Esophagus (tissue), 2 donors: ENCODE results near the gene TMEM170B. TPM values are rescaled to one million over a fixed set of nuclear protein-coding genes. Genes with fewer than 3 reads are reported as not detected.

Experiments
- H3K27ac ChIP-seq, 2 donors: one replicate each; pipeline ENCODE4 v1.5.1; 2013; ENCODE audit warnings: low read depth in 2 of 2, mild to moderate bottlenecking in 2 of 2, inconsistent platforms in 1 of 2, low read length in 1 of 2, moderate library complexity in 1 of 2
- H3K27me3 ChIP-seq, 2 donors: one replicate each; pipeline ENCODE4 v1.6.1; 2013; ENCODE audit warnings: low read length in 2 of 2, control low read depth in 1 of 2, mild to moderate bottlenecking in 1 of 2; ENCODE audit not compliant: insufficient read depth in 2 of 2, control insufficient read depth in 1 of 2
- H3K36me3 ChIP-seq, 2 donors: one replicate each; pipeline ENCODE4 v1.6.1; 2013; ENCODE audit warnings: low read length in 1 of 2; ENCODE audit not compliant: control insufficient read depth in 2 of 2, insufficient read depth in 2 of 2
- H3K4me1 ChIP-seq, 2 donors: one replicate each; pipeline ENCODE4 v1.6.1; 2013; ENCODE audit warnings: low read length in 1 of 2; ENCODE audit not compliant: control insufficient read depth in 2 of 2, insufficient read depth in 2 of 2
- H3K4me3 ChIP-seq, 2 donors: one replicate each; pipeline ENCODE4 v1.5.1; 2013; ENCODE audit warnings: low read length in 2 of 2, mild to moderate bottlenecking in 2 of 2, low read depth in 1 of 2, moderate library complexity in 1 of 2
- H3K9me3 ChIP-seq, 2 donors: one replicate each; pipeline ENCODE4 v1.6.1; 2013; ENCODE audit warnings: mild to moderate bottlenecking in 2 of 2, low read depth in 1 of 2, low read length in 1 of 2, moderate library complexity in 1 of 2; ENCODE audit not compliant: control insufficient read depth in 2 of 2, insufficient read depth in 1 of 2
- WGBS, 2 donors: extraction: QIAGEN DNeasy Blood & Tissue Kit; methylation state at CpG; one replicate each; pipeline ENCODE4 v1.1.7; 2013; 5-methylcytosine and 5-hydroxymethylcytosine counted together
- polyA plus RNA-seq, 2 donors: library from polyadenylated mRNA; stranded (reverse); fragments of 200-250 nt; gene quantifications; one replicate each; pipeline ENCODE4 v1.2.3, GENCODE V29; 2013
- donor health status: healthy with polysubstance abuse.
- donor health status: Bipolar disorder and iron deficiency.

Gene TMEM170B, protein sequence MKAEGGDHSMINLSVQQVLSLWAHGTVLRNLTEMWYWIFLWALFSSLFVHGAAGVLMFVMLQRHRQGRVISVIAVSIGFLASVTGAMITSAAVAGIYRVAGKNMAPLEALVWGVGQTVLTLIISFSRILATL
- polyA plus RNA-seq, result under 1 TPM; 0.22 to 0.41 TPM

DNA sequence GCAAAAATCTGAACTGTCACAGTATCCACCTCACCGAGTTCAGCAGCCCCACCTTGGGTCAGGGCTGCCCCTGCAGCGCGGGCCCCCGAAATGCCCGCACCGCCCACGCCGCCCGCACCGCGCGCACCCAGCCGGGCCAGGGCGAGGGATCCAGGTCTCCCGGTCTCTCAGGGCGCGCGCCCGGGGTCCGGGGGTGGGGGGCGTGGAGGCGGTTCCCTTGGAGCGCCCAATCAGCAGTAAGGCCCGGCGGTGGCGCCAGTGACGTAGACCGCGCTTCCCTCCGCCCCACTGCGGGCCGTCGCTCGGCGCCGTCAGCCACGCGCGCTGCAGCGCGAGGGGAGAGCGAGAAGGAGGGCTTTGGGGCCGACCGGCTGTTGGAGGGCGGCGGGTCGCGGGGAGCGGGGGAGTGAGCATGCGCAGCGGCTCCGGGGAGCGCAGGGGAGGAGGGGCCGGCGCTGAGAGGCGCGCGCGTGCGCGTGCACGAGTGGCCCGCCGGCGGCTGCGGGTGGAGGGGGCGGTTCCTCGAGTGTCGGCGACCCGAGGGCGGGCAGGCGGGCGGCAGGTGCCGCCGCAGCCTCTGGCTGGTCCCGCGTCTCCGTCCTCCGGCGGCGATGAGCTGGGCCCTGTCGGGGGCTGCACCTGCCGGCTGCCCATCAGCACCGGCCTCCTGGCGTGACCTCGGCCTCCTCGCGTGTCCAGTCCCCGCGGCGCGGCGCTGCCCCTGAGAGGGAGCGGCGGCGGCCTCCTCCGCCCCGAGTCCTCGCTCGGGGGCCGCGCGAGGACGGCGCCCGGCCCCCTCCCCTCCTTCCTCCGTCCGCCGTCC, at the start of gene TMEM170B:
TSS of gene TMEM170B (plus strand) at position 521 of the 823 bp plus-strand sequence. CDS start 529 bp downstream, outside the sequence.
- WGBS, 2 donors, result 0 to 1% methylated on average over 70 to 110 of the region's 110 CpGs
- no peaks in the 10 kb centered on the region for H3K36me3 ChIP-seq

DNA sequence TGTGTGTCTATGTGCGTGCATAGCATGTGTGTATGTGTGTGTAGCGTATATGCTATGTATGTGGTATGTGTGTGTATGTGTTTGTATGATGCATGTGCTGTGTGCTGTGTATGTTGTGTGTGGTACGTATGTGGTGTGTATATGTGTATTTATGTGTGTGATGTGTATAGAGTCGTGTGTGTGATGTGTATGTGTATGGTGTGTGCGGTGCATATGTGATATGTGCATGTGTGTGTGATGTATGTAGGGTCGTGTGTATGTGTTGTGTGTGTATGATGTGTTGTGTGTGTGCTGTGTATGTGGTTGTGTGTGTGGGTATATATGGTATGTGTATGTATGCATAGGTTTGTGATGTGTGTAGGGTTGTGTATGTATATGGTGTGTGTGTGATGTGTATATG, 46.6 kb upstream of the TMEM170B start:
- WGBS, 2 donors, result 61 to 90% methylated on average over 6 of the region's 6 CpGs
- Histone ChIP-seq H3K4me3 (no peak overlapping the region), H3K9me3 (no peaks in the 10 kb centered on the region), H3K27ac (no peak overlapping the region), H3K36me3 (no peaks in the 10 kb centered on the region), H3K27me3 (no peaks in the 10 kb centered on the region), H3K4me1 (no peaks in the 10 kb centered on the region)

More for the DNA sequence above, at the start of gene TMEM170B:
- no peaks in the 10 kb centered on the region for H3K9me3 ChIP-seq
- H3K27ac ChIP-seq, result peak within 1 kb of the TSS; percentile 34 to 57
- no peaks in the 10 kb centered on the region for H3K27me3 ChIP-seq
- no peaks in the 10 kb centered on the region for H3K4me1 ChIP-seq
- H3K4me3 ChIP-seq, result peak within 1 kb of the TSS; percentile 77 to 80

DNA sequence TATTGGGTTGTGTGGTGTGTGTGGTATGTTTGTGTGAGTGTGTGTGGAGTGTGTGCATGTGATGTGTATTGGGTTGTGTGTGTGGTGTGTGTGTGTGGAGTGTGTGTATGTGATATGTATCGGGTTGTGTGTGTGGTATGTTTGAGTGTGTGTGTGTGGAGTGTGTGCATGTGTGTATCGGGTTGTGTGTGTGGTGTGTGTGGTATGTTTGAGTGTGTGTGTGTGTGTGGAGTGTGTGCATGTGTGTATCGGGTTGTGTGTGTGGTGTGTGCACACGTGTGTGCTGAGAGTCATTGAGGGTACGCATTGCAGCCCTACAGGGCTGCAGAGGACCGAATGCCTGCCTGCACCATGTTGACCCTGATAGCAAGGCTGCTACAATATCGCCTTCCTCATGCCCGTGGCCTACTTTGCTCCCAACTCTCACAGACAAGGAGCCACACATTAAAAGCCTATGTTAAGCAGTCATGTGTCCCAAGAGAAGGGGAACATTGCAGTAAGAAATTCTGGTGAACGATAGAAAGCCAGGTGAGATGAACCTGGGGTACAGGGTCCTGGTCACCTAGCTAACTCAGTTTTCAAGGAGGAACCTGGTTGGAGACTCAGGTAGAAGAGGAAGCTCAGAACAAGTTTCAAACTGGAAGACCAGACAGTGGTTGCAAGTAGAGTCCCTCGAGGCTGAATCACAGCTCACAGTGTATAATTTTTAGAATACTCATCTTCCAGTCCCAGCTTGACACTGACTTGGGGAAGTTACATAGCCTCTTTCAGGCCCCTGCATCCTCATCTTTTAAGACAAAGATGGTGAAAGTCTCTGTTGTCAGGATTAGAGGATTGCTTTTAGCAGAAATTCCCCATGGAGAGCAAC, 45.7 kb upstream of the TMEM170B start:
- Histone ChIP-seq H3K4me1 (no peaks in the 10 kb centered on the region), H3K27me3 (no peaks in the 10 kb centered on the region), H3K36me3 (no peaks in the 10 kb centered on the region), H3K4me3 (no peak overlapping the region), H3K9me3 (no peaks in the 10 kb centered on the region), H3K27ac (no peak overlapping the region)
- WGBS, 2 donors, result 89 to 90% methylated on average over 10 of the region's 10 CpGs

DNA sequence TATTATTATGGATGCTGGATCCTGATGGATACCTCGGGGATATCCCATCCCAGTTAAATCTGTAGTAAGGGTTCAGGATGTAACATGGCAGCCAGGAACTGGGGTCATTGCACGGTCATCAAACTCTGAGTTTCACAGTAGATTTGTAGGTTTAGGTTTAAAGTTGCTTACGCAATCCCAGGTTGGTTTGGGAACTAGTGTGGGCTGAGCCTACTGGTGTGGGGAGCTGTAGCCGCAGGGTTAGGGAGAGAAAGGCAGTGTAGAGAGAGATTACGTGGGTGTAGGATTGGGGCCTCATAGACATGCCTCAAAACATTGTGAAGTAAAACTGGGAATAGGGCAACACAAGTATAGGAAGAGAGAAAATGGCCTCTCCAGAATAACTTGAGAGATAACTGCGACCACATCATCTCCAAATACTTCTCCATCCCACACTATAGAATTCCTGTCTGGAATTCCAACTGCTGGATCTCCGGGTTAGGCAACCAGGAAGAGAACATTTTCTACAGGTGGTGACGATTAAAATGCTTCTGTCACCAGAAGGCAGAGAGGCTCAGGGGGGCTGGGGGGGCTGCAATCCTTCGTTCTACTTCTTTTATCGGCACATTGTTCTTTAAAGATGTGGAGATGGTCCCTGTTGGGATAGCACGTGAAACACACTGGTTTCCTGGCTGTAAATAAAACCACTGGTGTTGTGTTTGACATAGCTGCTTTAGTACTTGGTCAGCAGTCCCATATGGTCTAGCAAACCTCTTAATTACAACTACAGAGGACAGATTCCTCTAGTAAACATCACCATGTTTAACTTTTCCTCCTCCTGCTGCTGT, 44.9 kb upstream of the TMEM170B start:
- Histone ChIP-seq H3K4me3 (no peak overlapping the region), H3K9me3 (no peaks in the 10 kb centered on the region), H3K27ac (no peak overlapping the region), H3K4me1 (no peaks in the 10 kb centered on the region), H3K27me3 (no peaks in the 10 kb centered on the region), H3K36me3 (no peaks in the 10 kb centered on the region)
- 91 to 92% methylated on average over 11 of the region's 11 CpGs for WGBS, 2 donors

DNA sequence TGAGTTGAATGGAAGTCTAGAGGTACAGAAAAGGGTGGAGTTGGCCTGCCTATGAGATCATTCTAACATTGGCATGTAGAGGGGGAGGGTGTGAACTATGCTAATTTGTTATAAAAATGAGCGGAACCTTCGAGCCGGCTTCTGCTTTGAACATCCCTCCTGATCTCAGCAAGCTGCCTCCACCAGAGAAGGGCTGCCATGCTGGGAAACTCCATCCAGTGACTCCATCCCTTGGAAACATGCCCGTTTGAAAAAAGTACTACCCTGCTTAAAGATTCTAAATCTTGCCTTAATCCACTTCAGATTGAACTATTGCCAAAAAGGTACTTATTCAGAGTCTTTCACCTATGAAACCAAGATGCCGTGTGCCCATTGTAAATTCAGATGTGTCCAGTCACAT, 43.6 kb upstream of the TMEM170B start:
- Histone ChIP-seq H3K36me3 (no peaks in the 10 kb centered on the region), H3K4me3 (no peak overlapping the region), H3K27ac (no peak overlapping the region), H3K9me3 (no peaks in the 10 kb centered on the region), H3K27me3 (no peaks in the 10 kb centered on the region), H3K4me1 (no peaks in the 10 kb centered on the region)
- WGBS, 2 donors, result 70 to 71% methylated on average over 5 of the region's 5 CpGs

DNA sequence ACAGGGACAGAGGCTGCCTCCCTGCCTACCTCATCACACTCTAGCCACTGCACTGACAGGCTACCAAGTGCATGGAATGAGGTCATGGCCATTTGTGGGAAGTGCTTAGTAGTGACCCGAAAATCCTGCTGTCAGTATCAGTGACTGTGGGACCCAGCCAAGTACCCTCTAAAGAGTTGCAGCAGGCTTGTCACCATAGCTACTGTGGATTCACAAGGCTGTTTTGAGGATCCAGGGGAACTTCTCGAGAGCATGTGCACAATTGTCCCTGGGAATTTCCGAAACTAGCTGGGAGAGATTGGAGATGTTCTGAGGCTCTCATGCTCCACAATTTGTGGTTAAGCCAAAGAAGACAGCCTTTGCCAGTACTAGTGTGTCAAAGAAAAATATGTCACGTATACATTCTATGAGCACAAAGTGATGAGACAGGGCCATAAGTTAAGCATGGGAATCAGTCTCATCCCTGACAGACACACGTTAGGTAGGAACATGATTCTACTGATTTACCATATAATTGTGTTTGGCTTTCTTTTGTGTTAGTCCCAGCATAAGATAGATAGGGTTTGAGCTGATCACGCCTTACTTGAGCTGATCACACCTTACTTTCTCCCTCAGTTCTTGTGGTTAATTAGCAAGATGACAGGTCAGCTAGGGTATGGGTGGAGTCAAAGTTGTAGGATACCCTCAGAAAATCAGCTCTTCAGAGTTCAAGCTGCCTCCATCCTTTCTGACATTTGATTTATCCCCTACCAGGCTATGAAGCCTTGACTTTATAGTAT, 42.6 kb upstream of the TMEM170B start:
- Histone ChIP-seq H3K9me3 (no peaks in the 10 kb centered on the region), H3K4me3 (no peak overlapping the region), H3K27ac (no peak overlapping the region), H3K4me1 (no peaks in the 10 kb centered on the region), H3K36me3 (no peaks in the 10 kb centered on the region), H3K27me3 (no peaks in the 10 kb centered on the region)
- 60 to 85% methylated on average over 6 of the region's 6 CpGs for WGBS, 2 donors

DNA sequence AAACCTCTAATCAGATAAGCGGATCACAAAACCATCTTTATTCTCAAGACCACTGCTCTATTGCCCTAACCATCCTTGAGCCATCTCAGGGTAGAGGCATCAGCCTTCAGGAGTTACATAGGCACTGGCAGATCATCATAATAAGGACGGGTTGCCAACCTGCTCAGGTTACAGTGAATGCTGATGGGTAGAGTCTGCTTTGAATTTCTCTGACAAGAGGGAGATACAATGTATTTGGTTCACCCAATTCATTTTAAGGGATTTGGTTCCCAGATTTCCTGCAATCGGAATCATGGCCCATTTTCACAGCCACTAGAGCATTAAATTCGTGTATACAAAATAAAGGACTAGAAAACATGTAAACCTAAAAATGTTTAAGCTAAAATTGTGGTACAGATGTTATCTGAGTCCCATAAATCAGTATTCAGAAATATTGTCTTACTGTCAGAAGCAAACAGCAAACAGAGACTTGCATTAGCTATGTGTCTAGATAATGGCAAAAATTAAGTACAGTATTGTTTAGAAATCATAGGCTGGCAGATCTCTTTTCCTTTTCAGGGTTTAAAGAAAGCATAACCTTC, 41.9 kb upstream of the TMEM170B start:
- Histone ChIP-seq H3K27ac (no peak overlapping the region), H3K9me3 (no peaks in the 10 kb centered on the region)
- WGBS, 2 donors, result 64 to 66% methylated on average over 4 of the region's 4 CpGs

DNA sequence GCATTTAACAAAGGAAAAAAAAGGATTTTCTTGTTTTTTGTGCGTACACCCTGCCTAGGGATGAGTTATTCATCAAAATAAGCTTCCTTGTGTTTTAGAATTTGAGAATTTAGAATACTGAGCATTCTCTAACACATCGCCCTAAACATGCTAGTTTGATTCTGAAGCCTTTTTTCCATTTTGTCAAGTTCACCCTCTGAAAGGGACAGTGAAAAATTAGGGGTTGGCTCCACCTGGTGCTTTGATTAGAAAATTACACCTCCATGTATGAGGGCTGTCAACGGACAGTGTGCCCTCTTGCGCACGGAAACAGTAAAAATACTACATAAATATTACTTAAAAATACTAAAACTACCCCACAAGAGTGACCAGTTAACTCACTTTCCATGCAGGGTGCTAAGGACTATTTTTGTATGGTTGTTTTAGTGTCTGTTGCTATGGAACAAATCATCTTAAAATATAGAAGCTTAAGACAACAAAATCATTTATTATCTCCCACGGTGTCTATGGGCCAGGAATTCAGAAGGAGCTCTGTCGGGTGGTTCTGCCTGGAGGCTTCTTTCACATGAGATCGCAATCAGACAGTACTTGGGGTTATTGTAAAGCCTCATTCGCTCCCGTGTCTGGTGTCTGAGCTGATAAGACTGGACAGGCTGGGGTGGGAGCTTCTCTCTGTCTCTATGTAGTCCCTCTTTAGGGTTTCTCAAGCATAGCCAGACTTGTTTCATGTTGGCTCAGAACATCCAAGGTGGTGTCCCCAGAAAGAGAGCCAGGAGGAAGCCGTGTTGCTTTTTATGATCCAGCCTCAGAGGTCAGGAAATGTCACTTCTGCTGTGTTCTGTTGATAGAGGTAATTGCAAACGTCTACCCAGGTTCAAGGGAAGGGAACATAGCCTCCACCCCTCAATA, 41.1 kb upstream of the TMEM170B start:
- Histone ChIP-seq H3K4me3 (no peak overlapping the region), H3K4me1 (no peaks in the 10 kb centered on the region), H3K9me3 (no peaks in the 10 kb centered on the region), H3K27ac (no peak overlapping the region), H3K27me3 (no peaks in the 10 kb centered on the region), H3K36me3 (no peaks in the 10 kb centered on the region)
- 19 to 26% methylated on average over 12 of the region's 12 CpGs for WGBS, 2 donors

More for the DNA sequence above, 41.9 kb upstream of the TMEM170B start:
- Histone ChIP-seq H3K4me3 (no peak overlapping the region), H3K4me1 (no peaks in the 10 kb centered on the region), H3K36me3 (no peaks in the 10 kb centered on the region), H3K27me3 (no peaks in the 10 kb centered on the region)
